Left colon (tissue), 2 donors: ENCODE measurements around the gene MYRIP. TPM values are rescaled to one million over a fixed set of nuclear protein-coding genes. Genes with fewer than 3 reads are reported as not detected.
"Not testable (repeated sequence)": the region's sequence is repeated elsewhere in the genome, so short reads cannot be mapped to it uniquely, and the experiment has no call there.

Experiments
- ATAC-seq: fragments of 200-7000 bp; cut with Tn5 transposase; one replicate; pipeline ENCODE4 v1.9.1; 2020; ENCODE audit warnings: mild to moderate bottlenecking, moderate library complexity
- DNase-seq, 2 donors: peaks; one replicate each; pipeline ENCODE4 v3.0.0-alpha.2; 2020
- intact Hi-C, 2 donors: fragments of 100-400 bp; cut with DNase I in 1 of 2; cut with micrococcal nuclease in 1 of 2; formaldehyde crosslinking; loops; one replicate each; pipeline versions ENCODE4 v1.11.2 to v1.14.0; 2022; cut with DNase I, micrococcal nuclease
- total RNA-seq, 2 donors: library from RNA; stranded (reverse); fragmentation: NEBNext Ultra II Directional; extraction: Animal tissue kit (Norgen Biotek cat#: 25700); gene quantifications; one replicate each; pipeline ENCODE4 v1.2.1, GENCODE V29; 2021
- donor health status: DM: no; HTN: no; CAD: no.
- donor health status: DM: yes; HTN: yes; CAD: no.

The MYRIP gene
- total RNA-seq, 2 donors from 2014 or later: 8.9 to 9.1 TPM

- intact Hi-C loops: no loop called here
- peak; percentile 76 for ATAC-seq
- peak in 1 of 2 donors; percentile 44 for DNase-seq
Observed at GRCh38 chr3:39990532-39990931, 181.1 kb downstream of the MYRIP start.

- DNase-seq (no peak), ATAC-seq (no peak)
- intact Hi-C loops: no loop called here
Observed at GRCh38 chr3:40008796-40009195, 199.4 kb downstream of the MYRIP start.

GRCh38 chr3:40009991-40010390 is 200.6 kb downstream of the MYRIP start:
- intact Hi-C loops: no loop called here
- ATAC-seq (no peak), DNase-seq (no peak)

- intact Hi-C loops: no loop called here
- DNase-seq: no peak
- no peak for ATAC-seq
Observed at GRCh38 chr3:40012381-40012780, 203.0 kb downstream of the MYRIP start.

- intact Hi-C loops: no loop called here
- ATAC-seq (no peak), DNase-seq (no peak)
Observed at GRCh38 chr3:40016391-40016790, 207.0 kb downstream of the MYRIP start.

- ATAC-seq (no peak), DNase-seq (no peak)
- intact Hi-C loops: no loop called here
Observed at GRCh38 chr3:40018369-40018768, 209.0 kb downstream of the MYRIP start.

- peak; percentile 99 for ATAC-seq
- DNase-seq: peak; percentile 27 to 66
- intact Hi-C loops: no loop called here
Observed at GRCh38 chr3:40019376-40019775, 210.0 kb downstream of the MYRIP start.

- no peak for ATAC-seq
- intact Hi-C loops: no loop called here
- DNase-seq: no peak
Observed at GRCh38 chr3:40020689-40021088, 211.3 kb downstream of the MYRIP start.

GRCh38 chr3:40021338-40021737 is 211.9 kb downstream of the MYRIP start:
- DNase-seq: no peak
- intact Hi-C loops: no loop called here
- ATAC-seq: no peak

- intact Hi-C loops: no loop called here
- ATAC-seq (no peak), DNase-seq (no peak)
Observed at GRCh38 chr3:40022297-40022827, 213.0 kb downstream of the MYRIP start.

- DNase-seq (no peak), ATAC-seq (no peak)
- intact Hi-C loops: no loop called here
Observed at GRCh38 chr3:40024526-40024925, 215.1 kb downstream of the MYRIP start.

GRCh38 chr3:40025892-40026291 is 216.5 kb downstream of the MYRIP start:
- DNase-seq, ATAC-seq, intact Hi-C loops: not testable (repeated sequence)

GRCh38 chr3:40035177-40035576 is 225.8 kb downstream of the MYRIP start:
- intact Hi-C loops: no loop called here
- DNase-seq: no peak
- ATAC-seq: no peak

- ATAC-seq: no peak
- intact Hi-C loops: no loop called here
- no peak for DNase-seq
Observed at GRCh38 chr3:40037582-40037981, 228.2 kb downstream of the MYRIP start.

GRCh38 chr3:40042752-40043443 is 233.5 kb downstream of the MYRIP start:
- no peak for ATAC-seq
- DNase-seq: no peak
- intact Hi-C loops: no loop called here

- intact Hi-C loops: no loop called here
- no peak for ATAC-seq
- DNase-seq: no peak
Observed at GRCh38 chr3:40043444-40043755, 234.0 kb downstream of the MYRIP start.

- ATAC-seq (no peak), DNase-seq (no peak)
- intact Hi-C loops: no loop called here
Observed at GRCh38 chr3:40044487-40044886, 235.1 kb downstream of the MYRIP start.

- intact Hi-C loops: no loop called here
- DNase-seq (no peak), ATAC-seq (no peak)
Observed at GRCh38 chr3:40045051-40045450, 235.6 kb downstream of the MYRIP start.

GRCh38 chr3:40046149-40046548 is 236.7 kb downstream of the MYRIP start:
- DNase-seq (no peak), ATAC-seq (no peak)
- intact Hi-C loops: no loop called here

GRCh38 chr3:40047406-40047805 is 238.0 kb downstream of the MYRIP start:
- no peak for ATAC-seq
- DNase-seq: no peak
- intact Hi-C loops: no loop called here

GRCh38 chr3:40053663-40054062 is 244.3 kb downstream of the MYRIP start:
- ATAC-seq (no peak), DNase-seq (no peak)
- intact Hi-C loops: no loop called here
